HG03060 (cell line): ENCODE results near the gene PRRG3.

ENCODE experiments used
- ATAC-seq: cut with Tn5 transposase; IDR thresholded peaks from one replicate; pipeline ENCODE4 v1.9.1; 2021; ENCODE audit warnings: low read depth, moderate number of reproducible peaks; ENCODE audit not compliant: unreplicated experiment

Gene PRRG3

DNA sequence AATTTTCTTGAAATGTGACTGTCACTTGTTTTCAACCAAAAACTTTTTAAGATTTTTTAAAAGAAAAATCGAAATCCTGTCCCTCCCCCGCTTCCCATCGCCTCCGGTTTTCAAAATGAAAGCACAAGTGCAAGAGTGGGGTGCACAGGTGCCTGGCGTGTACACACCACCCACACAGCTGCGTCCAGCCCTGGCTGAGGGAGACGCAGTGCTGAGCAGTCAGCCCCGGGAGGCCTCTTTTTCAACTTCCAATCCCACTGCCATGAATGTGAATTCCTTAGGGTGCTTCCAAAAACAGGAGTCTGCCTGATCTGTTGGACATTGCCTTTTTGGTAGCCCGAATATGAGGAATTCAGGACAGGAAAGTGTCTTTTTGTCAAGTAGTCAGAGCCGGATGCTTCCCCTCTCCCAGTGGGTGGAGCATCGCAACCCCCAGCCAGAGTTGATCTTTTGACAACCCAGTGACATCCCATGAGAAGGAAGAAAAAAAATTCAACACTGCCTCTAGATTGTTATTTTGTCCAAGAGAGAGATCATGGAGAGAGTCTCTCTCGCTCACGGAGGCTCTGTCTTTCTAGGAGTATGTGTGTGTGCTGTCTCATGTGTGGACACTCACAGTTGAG, 8.9 kb downstream of the PRRG3 start:
- no peak for ATAC-seq

GRCh38 chrX:151708821-151709220, 13.6 kb downstream of the PRRG3 start:
- ATAC-seq: no peak

GRCh38 chrX:151710457-151710856, 15.2 kb downstream of the PRRG3 start:
- no peak for ATAC-seq

DNA sequence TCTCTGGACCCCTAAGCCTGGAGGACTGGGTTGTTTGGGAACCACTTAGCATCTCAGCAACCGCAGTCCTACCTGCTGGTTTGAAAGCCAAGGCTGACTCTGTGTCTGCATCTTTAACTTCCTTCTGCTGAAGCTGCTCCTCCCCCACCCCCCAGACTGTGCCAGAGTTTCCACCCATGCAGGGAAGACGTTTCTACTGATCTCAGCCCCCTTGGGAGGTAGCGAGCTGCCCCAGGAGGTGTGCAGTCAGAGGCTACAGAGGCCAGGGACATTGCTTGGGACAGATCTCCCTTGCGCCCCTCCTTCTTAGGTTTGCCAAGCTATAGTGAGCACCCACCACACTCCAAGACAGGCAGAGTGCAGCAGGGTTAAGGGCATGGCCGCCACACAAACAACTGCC, 15.9 kb downstream of the PRRG3 start:
- no peak for ATAC-seq

GRCh38 chrX:151711787-151712186, 16.5 kb downstream of the PRRG3 start:
- ATAC-seq: no peak

DNA sequence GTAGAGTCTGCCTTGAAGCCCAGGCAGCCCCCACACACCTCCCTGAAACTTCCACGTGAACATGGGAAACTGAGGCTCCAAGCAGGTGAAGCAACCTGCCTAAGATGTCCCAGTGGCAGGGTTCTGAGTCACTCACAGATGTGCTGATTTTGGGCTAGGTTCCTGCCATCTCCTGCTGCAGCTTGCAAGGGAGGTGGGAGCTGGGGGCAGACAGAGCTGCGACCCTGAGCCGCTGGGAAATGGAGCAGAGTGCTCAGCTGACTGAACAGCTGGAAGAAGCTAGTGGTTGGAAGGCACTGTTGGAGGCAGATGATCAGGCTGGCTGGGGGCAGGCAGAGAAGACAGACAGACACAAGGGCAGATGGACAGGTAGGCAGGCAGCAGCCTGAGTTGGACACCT, 17.0 kb downstream of the PRRG3 start:
- ATAC-seq: no peak

GRCh38 chrX:151713849-151714248, 18.6 kb downstream of the PRRG3 start:
- ATAC-seq: no peak

GRCh38 chrX:151714362-151714761, 19.1 kb downstream of the PRRG3 start:
- no peak for ATAC-seq

DNA sequence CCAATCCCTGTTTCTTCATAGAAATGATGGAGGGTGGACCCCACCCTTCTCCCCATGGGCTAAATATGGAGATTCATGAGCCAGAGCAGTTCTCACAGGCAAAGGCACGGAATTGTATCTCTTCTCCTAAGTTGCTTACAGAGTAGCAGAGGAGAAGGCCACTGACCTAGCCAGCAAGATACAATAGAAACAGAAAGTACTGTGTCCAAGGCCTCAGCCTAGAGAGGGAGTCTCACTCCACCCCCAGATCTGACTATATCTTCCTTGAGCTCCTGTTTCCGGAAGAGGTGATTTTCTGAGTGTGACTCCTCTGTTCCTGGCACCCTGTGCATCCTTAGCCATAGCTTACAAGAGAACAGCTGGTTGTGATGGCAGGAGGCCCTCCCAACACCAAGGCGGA, 20.5 kb downstream of the PRRG3 start, which contains the start of gene FATE1:
TSS of gene FATE1 (plus strand) at position 284 of the 400 bp plus-strand sequence. CDS start at position 369, 85 bp downstream.
- ATAC-seq: no peak

GRCh38 chrX:151722241-151722846, 27.1 kb downstream of the PRRG3 start:
- ATAC-seq: no peak

DNA sequence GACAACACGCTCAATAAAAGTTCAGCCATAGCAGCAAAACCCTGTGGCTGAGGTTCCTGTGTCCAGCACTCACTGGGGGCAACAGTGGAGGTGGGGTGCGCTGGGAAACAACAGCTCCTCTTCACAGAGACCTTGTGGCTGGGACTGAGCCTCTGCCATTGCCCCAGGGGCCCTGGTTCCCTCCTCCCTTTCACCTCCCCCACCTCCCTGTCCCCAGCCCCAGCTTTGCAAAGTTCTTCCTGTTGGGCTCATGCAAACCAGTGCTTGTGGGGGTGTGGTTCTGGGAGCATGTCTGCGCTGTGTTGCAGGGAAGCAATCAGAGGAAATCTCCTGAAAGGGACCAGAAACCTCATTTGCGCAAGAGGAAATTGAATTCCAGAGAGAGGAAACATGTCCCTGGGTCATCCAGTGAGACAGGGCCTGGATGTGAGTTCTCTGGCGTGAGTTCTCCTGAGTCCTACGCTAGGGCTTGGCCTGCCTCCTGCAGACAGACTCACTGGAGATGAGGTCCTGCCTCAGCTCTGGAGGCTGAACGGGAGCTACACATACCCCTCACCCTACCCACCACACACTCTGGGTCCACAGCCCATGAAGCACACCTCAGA, 28.0 kb downstream of the PRRG3 start:
- no peak for ATAC-seq

GRCh38 chrX:151724563-151725337, 29.5 kb downstream of the PRRG3 start:
- no peak for ATAC-seq

GRCh38 chrX:151725338-151725614, 30.0 kb downstream of the PRRG3 start:
- no peak for ATAC-seq

- ATAC-seq: no peak
These were observed 31.5 kb downstream of the PRRG3 start for GRCh38 chrX:151726751-151727150.

- no peak for ATAC-seq
These were observed 32.1 kb downstream of the PRRG3 start for GRCh38 chrX:151727346-151727745.

- ATAC-seq: no peak
These were observed 33.9 kb downstream of the PRRG3 start for GRCh38 chrX:151729056-151729725.

DNA sequence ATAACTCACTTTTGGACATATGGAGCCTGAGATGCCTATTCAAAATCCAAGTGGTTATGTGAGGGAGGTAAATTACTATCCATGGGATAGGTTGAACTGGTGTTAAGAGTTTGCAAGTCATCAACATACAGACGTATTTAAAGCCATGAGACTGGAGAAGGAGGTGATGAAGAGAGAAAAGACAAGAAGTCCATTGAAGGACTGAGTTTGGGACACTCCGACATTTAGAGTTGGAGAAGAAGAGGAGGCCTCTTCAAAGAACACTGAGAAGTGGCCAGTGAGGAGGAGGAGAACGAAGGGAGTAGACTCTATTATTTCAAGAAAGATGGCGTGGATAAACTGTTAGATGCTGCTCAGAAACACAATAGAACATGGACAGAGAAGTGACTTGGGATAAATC, 39.2 kb downstream of the PRRG3 start, which contains the start of gene CNGA2:
TSS of gene CNGA2 (plus strand) at position 301 of the 400 bp plus-strand sequence. CDS start 3,738 bp downstream, outside the sequence.
- ATAC-seq: no peak

DNA sequence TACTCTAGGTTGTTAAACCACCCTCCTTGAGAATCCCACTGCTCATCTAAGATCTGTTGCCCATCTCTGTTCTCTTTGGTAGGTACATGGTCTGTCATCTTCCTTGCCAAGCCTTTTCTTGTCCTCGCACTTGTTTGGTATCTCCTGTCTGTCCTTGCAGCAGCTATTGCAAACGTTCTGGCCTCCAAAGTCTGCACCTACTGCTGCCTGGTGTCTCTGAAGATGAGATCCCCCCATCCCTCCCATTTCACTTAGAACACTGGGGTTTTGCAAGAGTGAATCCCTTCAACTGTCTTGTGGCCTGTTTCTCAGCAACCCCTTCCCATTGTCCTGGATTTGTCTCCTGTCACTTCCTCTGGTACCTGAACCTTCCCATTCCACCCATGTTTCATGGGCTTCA, 40.0 kb downstream of the PRRG3 start:
- no peak for ATAC-seq

DNA sequence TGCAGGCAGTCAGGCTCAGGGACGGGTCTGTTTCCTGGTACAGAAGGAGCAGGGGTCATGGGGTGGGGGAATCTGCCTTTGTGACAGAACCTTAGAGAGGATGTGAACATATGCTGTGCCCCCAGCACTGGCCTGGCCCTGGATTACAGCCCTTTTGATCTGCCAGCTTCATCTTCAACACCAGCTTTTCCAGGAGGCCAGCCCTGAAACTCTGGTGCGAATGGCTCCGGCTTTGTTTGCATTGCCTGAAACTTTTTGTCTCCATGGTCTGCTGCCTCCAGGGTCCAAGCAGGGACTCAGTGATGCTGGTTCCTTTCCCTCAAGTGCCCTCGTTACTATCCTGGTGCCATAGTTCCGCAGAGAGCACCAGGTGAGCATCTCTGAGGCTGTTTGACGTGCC, 41.4 kb downstream of the PRRG3 start:
- ATAC-seq: no peak

- no peak for ATAC-seq
These were observed 42.2 kb downstream of the PRRG3 start for GRCh38 chrX:151737494-151737893.

DNA sequence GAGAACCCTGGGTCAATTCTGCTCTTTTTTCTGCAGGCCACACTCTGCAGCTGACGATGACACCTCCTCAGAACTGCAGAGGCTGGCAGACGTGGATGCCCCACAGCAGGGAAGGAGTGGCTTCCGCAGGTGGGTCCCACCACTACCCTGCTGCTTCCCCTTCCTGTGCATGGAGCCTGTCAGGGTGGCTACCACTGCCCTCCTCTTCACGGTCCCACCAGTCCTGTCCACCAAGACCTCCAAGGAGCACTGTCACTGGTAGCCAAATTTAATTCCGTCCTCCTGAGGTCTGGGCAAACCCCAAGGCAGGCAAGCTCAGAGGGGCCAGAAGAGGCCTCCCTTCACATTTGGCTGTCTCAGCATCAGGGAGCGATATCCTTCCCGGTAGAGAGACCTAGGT, 43.5 kb downstream of the PRRG3 start:
- ATAC-seq: no peak
